ENCODE measurements around the gene FLT3.

GRCh38 chr13:27970382-27971235 lies 129.8 kb downstream of the FLT3 start:
- TF ChIP-seq CTCF (tag by site-specific recombination; IDR thresholded peaks at IDR 0.05) (no peak), ZNF560 (tag by site-specific recombination; IDR thresholded peaks at IDR 0.05; ENCODE audit: borderline replicate concordance) (no peak), ZNF621 (tag by site-specific recombination; IDR thresholded peaks at IDR 0.05) (no peak), RBAK (tag by site-specific recombination; IDR thresholded peaks at IDR 0.05) (no peak), ATF2 (tag by site-specific recombination; IDR thresholded peaks at IDR 0.05; ENCODE audit: low read depth) (no peak), ZNF785 (tag by site-specific recombination; IDR thresholded peaks at IDR 0.05) (no peak), ZBTB7A (tag by site-specific recombination; IDR thresholded peaks at IDR 0.05; ENCODE audit: low read depth) (no peak), PRDM1 (tag by site-specific recombination; IDR thresholded peaks at IDR 0.05) (no peak), ZNF768 (tag by site-specific recombination; IDR thresholded peaks at IDR 0.05) (no peak), KLF9 (tag by site-specific recombination; IDR thresholded peaks at IDR 0.05; ENCODE audit: low read depth) (no peak), KLF1 (tag by site-specific recombination; IDR thresholded peaks at IDR 0.05) (no peak), ZNF610 (tag by site-specific recombination; IDR thresholded peaks at IDR 0.05; ENCODE audit: borderline replicate concordance) (no peak), KLF16 (tag by site-specific recombination; IDR thresholded peaks at IDR 0.05) (no peak)
